GM21786 (cell line): ENCODE measurements around the gene PTPRN2.
"Not testable (repeated sequence)": the region's sequence is repeated elsewhere in the genome, so short reads cannot be mapped to it uniquely, and the experiment has no call there.

Experiments used
- ATAC-seq: cut with Tn5 transposase; IDR thresholded peaks from one replicate; pipeline ENCODE4 v1.9.1; 2021; ENCODE audit not compliant: unreplicated experiment

Gene PTPRN2

GRCh38 chr7:157577061-157577460 lies 1010.6 kb downstream of the PTPRN2 start:
- no peak for ATAC-seq

GRCh38 chr7:157576415-157576814 lies 1011.2 kb downstream of the PTPRN2 start:
- ATAC-seq: no peak

GRCh38 chr7:157575777-157576176 lies 1011.8 kb downstream of the PTPRN2 start:
- ATAC-seq: no peak

- ATAC-seq: no peak
Measured at GRCh38 chr7:157574914-157575586, 1012.6 kb downstream of the PTPRN2 start.

- ATAC-seq: no peak
Measured at GRCh38 chr7:157574120-157574825, 1013.4 kb downstream of the PTPRN2 start.

- no peak for ATAC-seq
Measured at GRCh38 chr7:157573244-157573643, 1014.4 kb downstream of the PTPRN2 start.

- no peak for ATAC-seq
Measured at GRCh38 chr7:157572622-157573021, 1015.0 kb downstream of the PTPRN2 start.

GRCh38 chr7:157570531-157571200 lies 1017.0 kb downstream of the PTPRN2 start:
- no peak for ATAC-seq

- no peak for ATAC-seq
Measured at GRCh38 chr7:157569967-157570366, 1017.7 kb downstream of the PTPRN2 start.

- peak; percentile 88 for ATAC-seq
Measured at GRCh38 chr7:157568770-157569584, 1018.6 kb downstream of the PTPRN2 start.

- ATAC-seq: no peak
Measured at GRCh38 chr7:157568106-157568769, 1019.4 kb downstream of the PTPRN2 start.

GRCh38 chr7:157567666-157568065 lies 1020.0 kb downstream of the PTPRN2 start:
- ATAC-seq: no peak

- ATAC-seq: no peak
Measured at GRCh38 chr7:157566631-157567006, 1021.0 kb downstream of the PTPRN2 start.

GRCh38 chr7:157565981-157566630 lies 1021.5 kb downstream of the PTPRN2 start:
- ATAC-seq: no peak

GRCh38 chr7:157565201-157565626 lies 1022.4 kb downstream of the PTPRN2 start:
- ATAC-seq: no peak

GRCh38 chr7:157564517-157565177 lies 1023.0 kb downstream of the PTPRN2 start:
- no peak for ATAC-seq

- not testable (repeated sequence) for ATAC-seq
Measured at GRCh38 chr7:157563467-157564135, 1024.0 kb downstream of the PTPRN2 start.

- not testable (repeated sequence) for ATAC-seq
Measured at GRCh38 chr7:157562522-157563398, 1024.9 kb downstream of the PTPRN2 start.
